NAMALWA (cell line): ENCODE measurements around the gene COLQ.

ENCODE experiments used
- DNase-seq: peaks from one replicate; pipeline ENCODE4 v3.0.0-alpha.2; 2015; ENCODE audit warnings: low spot score

COLQ gene

DNA sequence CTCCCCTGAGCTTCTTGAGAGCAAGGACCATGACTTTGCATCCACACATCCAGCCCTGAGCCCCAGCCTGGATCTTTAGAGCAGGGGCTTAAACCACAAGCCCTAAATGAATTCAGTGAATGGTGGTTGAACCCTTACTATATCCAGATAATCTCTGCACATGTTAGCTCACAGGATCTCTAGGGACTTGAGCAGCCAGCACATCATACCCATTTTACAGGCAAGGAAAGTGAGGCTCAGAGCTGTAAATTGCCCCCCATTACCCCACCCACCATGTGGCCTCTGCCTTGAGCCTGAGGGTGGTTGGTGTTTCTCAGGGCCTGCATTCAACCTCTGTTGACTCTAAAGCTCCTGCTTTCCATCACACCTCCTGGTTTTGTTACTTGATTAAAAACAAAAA is 66.5 kb downstream of the COLQ start:
- no peak for DNase-seq

DNA sequence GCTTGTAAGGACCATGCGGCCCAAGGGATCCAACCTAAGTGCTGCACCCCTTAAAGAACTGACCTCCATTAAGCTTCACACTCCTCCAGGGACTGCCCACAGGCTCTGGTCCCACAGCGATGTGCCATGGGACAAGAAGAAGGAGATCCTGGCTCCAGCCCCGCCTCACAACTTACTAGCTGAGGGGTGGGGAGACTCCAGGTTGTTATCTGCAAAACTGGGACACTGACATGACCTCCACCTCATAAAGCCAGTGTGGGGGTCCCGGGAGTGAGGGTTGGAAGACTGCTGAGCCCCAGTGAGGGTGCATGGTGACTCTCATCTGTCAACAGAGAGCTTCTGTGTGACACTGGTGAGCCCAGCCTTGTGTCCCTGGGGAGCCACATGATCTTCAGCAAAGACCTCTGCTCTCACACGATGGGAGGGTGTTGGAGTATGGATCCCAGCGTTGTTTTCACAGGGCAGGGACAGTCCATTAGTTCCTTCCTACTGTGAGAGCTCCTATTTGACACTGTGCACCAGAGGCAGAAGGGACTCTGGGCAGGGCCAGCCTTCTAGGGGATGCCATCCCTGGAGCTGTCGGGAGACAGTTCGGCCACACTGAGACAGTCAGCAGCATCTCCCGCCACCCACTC is 67.4 kb downstream of the COLQ start:
- DNase-seq: no peak

DNA sequence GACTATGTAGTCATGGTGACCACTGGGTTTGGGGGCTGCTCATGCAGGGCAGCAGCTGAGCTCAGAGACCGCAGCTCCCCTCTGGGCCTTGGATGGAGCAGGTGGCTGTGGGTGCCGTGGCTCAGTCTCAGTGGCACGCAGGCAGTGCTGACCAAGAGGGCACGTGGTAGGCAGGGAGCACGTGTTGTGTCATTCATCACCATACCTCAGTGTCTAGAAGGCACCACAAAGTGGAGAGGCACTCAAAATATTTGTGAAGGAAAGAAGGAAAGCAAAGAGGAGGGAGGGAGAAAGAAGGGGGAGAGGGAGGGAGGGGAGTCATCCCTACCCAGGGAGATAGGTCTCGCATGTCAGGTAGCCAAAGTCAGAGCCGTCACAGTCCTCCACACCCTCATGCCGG is 68.0 kb downstream of the COLQ start:
- DNase-seq: no peak

DNA sequence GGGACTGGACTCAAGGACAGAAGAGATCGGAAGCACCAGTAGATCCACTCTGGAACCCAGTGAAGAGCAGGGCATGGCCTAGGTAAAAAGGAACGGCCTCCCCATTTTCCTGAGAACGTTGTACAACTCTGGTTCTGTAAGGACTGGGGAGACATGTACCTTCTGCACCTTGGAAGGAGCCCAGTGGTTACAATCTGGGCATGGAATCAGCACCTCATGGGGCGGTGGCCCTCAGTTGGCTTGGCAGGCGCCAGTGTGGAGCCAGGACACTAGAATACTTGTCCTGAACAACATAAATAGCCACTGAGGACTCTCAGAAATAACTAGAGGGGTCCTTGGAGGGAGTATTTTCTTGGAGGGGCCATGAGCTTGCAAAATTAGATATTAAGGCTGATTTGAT is 68.5 kb downstream of the COLQ start:
- no peak for DNase-seq

DNA sequence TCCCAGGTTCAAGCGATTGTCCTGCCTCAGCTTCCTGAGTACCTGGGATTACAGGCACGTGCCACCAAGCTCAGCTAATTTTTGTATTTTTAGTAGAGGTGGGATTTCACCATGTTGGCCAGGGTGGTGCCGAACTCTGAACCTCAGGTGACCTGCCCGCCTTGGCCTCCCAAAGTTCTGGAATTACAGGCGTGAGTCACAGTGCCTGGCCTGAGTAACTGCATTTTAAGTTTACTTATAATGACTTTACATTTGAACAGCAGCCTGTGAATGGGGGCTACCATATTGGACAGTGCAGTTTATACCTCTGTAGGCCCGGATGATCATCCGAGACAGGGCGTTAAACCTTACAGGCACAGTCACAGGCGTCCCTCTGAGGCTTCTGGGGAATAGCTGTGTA is 69.3 kb downstream of the COLQ start:
- no peak for DNase-seq

DNA sequence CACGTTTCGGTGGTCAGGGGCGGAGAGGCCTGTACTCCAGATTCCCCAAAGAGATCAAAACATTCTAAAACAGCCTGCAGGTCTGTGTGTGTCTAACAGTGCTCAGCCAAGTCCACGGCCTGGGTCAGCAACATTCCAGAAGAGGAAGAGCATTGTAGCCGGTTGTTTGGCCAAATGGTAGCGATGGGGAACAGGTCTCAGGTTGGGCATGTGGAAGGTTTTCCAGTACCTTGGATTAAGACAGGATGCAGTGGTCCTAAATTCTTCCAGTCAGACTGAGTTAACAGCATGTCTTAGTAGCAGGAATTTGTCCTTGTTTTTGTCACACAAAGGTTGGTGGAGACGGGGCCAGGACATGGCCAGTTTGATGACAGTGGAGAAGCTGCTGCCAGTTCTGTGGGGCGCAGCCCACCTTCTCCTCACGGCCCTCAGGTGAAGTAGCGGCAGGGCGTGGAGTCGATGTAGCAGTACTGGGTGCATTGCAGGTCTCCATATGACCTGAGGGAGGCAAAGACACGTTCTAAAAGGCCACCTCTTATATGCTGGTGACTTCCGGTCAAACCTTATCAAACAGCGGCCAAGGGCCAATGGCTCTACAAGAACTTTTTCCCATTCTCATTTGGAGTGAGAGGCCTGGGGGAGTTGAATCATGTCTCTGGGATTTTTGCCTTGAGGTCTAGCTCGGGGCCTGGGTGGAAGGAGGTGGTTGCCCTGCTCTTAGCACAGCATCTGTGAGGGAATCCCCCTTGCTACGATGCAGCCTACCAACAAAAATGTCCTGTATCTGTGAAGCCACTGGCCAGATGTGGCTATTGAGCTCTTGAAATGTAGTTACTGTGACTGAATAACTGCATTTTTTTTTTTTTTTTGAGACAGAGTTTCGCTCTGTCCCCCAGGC is 70.0 kb downstream of the COLQ start:
- DNase-seq: no peak

DNA sequence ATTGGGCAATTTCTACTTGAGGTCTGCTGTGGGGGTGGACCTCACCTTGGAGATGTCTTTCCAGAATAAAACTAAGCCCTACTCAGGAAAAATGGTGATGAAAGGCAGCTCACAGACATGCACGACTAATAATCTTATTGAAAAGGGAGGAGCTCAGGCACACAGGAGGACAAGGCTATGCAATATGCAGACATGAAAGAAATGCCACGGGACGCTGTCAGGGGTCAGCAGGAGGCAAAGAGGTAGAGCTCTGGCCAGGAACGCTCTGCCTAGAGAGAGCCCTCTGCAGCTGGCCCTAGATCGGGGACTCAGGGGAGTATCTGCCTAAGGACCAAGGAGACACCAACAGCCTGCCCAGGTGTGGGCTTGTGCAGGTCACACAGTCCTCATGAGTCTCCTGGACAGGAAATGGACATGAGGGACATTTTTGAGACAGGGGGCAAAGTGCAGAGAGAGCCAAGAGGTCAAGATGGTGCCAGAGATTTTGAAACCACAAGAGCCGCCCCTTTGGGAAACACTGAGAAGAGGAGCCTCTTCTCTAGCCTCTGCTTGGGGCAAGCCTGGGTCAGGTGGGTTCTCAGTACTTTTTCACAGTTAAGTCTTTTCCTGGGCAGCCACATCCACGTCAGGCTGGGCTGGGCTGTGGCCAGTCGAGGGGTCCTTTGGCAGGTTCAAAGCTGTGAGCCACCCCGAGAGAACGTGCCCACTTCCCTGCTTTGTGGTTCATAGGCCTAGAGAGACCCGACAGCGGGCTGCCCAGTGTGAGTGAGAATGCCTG is 70.9 kb downstream of the COLQ start:
- DNase-seq: no peak

DNA sequence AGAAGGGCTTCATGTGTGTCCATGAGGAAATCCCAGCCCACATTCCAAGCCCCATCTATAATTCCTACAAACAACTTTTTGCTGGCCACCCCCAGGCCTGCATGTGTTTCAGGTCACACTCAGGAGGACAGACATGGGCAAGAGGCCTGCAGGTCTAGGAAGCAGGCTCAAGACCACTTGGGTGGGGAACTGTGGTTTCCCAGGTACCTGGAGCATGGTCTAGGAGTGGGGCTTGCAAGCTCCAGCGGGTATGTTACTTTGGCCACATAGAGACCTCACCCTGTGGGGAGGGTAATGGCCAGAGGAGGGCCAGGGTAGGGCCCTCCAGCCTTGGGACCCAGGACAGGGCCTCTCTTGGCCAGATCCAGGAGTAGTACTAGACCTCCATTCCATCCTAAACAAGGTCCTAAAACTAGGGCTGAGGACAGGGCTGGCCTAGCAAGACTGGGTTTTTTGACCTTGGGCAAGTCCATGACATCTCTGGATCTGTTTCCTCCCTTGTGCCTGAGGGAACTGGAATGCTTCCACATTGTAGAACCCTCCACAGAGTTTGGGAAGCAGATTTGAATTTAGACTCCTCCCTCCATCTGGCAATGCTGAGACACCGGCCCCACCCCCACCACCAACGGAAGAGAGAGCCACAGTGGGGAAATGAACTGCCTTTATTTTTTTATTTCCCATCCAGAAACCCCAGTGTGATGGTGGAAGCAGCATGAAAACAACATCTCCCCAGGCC is 71.8 kb downstream of the COLQ start:
- no peak for DNase-seq

DNA sequence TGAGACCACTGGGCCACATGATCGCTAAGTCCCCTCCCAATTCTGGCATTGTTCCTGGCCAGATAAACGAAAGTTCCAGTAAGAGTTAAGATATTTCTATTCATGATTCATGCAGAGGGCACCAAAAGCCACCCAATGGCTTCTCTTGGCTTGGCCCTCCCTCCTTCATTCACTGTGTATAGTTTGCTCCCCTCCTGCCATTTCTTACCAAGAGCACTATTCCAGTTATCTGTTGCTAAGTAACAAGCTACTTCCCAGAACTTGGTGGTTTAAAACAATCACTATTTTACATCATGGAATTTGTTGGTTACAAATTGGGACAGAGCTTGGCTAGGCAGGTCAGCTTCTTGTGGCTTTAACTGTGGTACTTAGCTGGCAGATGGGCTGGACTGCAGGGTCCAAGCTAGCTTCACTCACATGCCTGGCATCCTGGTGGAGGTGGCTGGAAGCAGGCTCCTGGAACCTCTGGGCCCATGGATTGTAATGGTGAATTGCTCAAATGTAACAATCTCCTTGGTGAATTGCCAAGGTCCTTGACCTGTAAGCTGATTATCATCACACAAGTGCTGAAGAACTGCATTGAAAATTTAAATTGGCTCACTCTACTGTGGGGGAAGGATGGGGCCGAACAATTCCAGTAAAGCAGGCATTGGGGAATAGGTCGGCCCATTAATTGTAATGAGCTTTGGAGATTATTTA is 77.5 kb downstream of the COLQ start:
- DNase-seq: no peak

DNA sequence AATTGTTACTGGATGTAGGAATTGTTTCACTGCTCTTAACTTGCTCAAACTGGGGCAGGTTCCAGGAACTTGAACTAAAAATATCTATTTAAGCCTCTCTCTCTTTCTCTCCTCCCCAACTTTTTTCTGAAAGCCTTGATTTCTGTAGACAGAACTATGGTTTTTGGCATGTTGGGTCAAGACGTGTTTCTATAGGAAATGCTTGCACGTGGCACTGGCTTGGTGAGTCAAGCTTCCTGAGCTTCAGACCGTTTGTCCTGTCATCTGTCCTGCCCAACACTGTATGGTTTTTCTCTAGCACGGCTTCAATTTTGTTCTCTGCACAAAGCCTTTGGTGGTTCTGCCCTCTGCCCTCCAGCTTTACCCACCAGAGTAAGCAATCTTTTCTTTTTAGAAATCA is 80.6 kb downstream of the COLQ start:
- DNase-seq: no peak

DNA sequence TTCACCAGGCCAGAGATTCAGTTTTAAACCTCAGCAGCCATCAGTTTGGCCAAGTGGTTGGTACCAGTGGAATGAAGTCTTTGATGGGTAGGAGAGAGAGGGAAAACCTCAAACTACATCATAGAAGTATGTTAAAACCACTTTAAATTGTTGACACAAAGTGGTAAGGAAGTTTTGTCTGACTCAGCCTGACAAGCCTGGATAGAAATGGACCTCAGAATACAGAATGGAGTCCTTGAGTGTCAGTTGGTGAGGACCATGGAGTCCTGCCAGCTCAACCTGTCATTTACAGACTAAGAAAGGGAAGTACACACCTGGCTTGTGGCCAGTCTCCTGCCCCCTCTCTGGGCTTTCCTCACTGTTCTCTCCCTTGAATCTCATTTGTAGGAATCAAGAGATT is 82.0 kb downstream of the COLQ start:
- no peak for DNase-seq

DNA sequence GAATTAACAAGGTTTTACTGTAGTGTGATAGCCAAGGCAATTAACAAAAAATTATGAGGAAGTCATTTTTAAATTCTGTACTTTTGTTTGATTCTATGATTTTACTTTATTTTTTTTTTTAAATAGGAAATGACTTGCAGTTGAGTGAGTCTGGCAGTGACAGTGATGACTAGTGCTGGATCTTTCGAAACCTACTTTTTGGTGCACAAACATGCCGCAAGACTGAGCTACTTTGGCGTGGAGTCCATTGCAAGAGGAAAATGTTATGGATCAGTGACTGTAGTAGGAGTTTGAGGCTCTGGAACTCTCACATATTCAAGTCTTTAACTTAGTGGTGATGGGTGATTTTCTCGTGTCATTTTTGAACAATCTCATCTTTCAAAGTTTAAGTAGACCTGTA is 82.5 kb downstream of the COLQ start:
- no peak for DNase-seq

DNA sequence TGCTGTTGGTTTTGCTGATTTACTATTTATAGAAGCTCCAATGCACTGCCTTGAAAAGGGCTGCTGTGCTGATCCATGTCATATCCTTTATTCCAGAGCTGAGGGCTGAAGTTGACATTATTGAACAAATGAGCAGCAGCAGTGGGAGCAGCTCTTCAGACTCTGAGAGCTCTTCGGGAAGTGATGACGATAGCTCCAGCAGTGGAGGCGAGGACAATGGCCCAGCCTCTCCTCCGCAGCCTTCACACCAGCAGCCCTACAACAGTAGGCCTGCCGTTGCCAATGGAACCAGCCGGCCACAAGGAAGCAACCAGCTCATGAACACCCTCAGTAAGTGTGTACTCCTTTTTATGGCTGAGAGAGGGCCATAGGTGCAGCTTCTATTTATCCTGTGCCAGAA is 85.3 kb downstream of the COLQ start:
- DNase-seq: no peak

DNA sequence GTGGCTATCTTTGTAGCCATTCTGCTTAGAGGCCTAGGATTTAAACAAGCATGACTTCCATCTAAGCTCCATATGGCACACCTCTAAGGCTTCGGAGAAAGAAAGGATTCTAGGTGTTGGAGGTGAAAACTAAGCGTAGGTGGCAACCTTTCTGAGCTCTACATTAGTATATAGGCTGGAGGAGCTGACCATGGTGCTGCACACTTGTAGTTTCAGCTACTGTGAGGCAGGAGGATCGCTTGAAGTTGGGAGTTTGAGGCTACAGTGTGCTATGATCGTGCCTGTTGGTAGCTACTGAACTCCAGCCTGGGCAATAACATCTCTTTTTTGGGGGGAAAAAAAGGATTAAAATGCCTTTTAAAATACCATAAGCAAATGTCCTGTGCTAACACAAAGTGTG is 86.8 kb downstream of the COLQ start:
- DNase-seq: no peak

DNA sequence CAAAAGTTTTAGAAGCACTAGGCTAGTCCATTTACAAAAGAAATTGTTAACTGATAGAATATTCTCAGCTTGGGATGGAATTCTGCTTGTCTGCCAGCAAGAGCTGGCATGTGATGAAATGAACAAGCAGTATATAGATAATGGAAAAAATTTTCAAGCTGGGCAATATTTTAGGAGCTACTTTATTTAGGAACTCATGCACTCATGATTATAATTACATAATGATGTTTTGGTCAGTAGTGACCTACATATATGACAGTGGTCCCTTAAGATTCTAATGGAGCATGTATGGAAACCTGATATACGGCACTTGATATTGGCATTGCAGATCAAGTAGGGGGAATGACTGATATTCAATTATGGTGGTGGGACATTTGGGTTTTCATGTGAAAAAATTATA is 88.0 kb downstream of the COLQ start:
- DNase-seq: no peak

DNA sequence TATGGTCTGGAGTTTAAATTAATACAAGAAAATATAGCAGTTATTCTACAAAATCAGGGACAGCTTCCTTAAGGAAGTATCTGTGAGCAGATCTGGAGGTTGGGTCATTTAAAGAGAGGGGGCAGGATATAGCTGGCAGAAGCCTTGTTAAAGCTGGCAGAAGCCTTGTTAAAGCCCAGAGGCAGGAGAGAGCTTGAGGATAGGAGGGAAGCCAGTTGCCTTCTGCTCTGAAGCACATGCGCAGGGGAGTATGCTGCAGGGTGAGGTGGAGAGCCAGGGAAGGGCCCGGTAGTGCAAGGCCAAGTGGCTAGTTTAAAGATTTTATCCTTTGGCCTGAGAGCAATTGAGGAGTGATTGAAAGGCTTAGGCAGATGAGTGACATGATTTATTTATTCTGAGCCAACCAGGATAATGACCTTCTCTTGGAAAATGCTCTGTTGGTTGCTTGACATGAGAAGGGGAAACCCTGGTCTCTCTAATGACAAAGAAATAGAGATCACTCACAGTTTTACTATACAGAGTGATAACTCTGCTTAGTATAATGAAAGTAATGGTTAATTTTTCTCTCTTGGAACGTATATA is 90.2 kb downstream of the COLQ start:
- no peak for DNase-seq

DNA sequence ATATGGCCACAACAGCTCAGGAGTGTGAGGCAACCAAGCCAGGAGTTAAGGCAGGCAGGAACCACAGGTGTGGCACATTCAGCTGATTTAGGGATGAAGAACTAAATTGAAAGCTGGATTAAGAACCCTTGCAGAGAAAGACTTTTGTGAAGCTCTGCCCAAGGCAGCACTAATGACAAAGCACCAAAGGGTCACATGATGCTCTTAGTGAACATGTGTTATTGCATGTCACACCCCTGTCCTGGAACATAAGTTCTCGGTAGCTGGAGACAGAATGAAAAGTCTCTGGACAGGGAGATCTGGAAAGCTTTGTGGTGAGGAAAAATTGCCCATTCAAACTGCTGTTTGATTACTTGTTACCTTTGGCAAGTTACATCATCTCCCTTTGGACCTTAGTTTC is 90.9 kb downstream of the COLQ start:
- DNase-seq: no peak

DNA sequence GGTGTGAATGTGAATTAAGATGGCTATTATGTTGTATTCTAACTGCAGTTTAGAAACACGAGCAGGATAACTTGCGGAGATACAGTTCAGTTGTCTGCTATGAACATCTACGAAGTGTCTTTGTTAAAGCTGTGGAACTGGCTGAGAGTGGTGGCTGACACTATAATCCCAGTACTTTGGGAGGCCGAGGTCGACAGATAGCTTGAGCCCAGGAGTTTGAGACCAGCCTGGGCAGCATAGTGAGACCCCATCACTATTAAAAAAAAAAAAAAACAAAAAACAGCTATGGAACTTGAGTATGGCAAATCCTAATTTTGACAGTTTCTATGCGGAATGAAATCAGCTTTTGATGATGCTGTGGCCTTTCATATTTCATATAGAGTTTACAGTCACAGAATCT is 92.4 kb downstream of the COLQ start:
- DNase-seq: no peak

DNA sequence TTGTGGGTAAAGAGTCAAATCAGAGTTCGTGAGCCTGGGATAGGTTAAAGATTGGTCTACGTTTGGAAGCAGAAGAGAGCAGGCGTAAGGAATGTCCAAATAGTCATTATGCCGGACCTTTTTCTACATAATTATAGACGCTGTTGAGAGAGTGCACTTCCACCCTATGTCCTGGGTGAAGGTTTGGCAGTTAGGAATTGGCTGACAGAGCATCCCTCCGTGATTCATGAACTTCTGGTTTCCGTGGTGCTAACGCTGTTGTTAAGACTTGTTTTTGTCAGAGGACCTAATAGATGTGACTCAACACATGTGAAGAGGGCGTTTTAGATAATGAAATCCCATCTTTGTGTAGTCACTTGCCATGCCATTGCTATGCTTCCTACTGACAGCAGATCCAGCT is 93.0 kb downstream of the COLQ start:
- DNase-seq: no peak

DNA sequence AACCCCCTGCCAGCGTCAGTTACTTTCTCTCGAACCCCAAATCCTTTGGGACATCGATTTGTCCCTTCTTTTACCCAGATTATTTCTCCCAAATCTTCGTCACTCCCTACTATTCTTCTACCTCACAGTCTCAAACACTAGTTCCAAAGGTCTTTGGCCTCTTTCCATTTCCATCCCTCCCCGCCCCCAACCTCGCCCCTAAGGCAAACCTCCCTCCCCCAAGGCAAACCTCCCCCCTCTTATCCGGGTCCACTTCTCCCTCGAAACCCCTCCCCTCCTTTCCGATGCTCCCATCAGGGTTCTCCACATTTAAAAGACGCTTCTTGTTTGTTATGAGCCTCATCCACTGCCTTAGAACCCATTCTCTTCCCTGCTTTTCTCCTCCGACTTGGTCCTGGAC is 93.5 kb downstream of the COLQ start:
- DNase-seq: no peak

DNA sequence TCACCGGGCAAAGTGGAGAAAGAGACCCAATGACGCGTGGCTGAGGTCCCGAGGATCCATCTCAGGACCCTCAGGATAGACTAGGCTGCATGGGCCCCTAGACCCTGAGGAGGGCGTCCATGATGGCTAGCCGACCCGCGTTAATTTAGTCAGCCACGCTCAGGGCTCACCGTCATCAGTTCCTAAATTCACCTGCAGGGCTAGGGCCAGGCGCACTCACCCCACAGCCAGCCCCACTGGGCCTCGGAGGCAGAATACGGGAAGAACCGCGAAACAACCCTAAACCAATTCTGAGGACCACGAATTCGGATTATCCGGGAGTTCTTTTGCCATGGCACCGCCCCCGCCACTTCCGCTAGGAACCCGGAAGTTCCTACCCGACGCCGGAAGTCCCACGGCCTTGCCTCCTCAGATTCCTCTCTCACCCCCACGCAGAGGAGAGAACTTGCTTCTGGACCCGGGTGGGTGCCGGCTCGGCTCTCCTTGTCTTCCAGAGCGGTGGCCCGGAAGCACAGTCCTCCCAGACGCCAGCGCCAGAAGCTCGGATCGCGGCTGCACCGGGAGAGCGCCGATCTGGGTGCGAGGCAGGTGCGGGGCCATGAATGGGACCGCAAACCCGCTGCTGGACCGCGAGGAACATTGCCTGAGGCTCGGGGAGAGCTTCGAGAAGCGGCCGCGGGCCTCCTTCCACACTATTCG is 94.2 kb downstream of the COLQ start, which contains the start of the genes EAF1 and METTL6:
TSS of gene EAF1 (plus strand) at position 417 of the 699 bp plus-strand sequence. CDS start at position 599, 182 bp downstream.
TSS of gene METTL6 (minus strand) at position 363 of the 699 bp plus-strand sequence. CDS start 1,033 bp downstream, outside the sequence.
- DNase-seq: peak; percentile 90
